Left ventricle myocardium inferior (tissue), 1 donor: ENCODE results near the gene UBN2. TPM values are rescaled to one million over a fixed set of nuclear protein-coding genes. Genes with fewer than 3 reads are reported as not detected.
"Not testable (repeated sequence)": the region's sequence is repeated elsewhere in the genome, so short reads cannot be mapped to it uniquely, and the experiment has no call there.

ENCODE experiments used
- DNase-seq: peaks from one replicate; pipeline ENCODE4 v3.0.0-alpha.2; 2020
- H3K27ac ChIP-seq: fragments of 200-600 bp; replicated peaks from 2 replicates; pipeline ENCODE4 v1.8.0; 2021
- H3K27me3 ChIP-seq: fragments of 200-600 bp; 2 replicates; pipeline ENCODE4 v1.8.0; 2021; ENCODE audit warnings: low read depth
- H3K36me3 ChIP-seq: fragments of 200-600 bp; 2 replicates; pipeline ENCODE4 v1.8.0; 2021
- H3K4me1 ChIP-seq: fragments of 200-600 bp; 2 replicates; pipeline ENCODE4 v1.8.0; 2021
- H3K4me3 ChIP-seq: fragments of 200-600 bp; 2 replicates; pipeline ENCODE4 v1.8.0; 2021; ENCODE audit warnings: mild to moderate bottlenecking, moderate library complexity
- H3K9me3 ChIP-seq: fragments of 200-600 bp; replicated peaks from 2 replicates; pipeline ENCODE4 v1.8.0; 2021
- intact Hi-C: fragments of 100-400 bp; cut with micrococcal nuclease; formaldehyde crosslinking; loops from one replicate; pipeline ENCODE4 v1.11.0; 2022
- total RNA-seq: library from RNA; stranded (reverse); fragmentation: NEBNext Ultra II Directional; extraction: Animal tissue kit (Norgen Biotek cat#: 25700); gene quantifications from one replicate; pipeline ENCODE4 v1.2.1, GENCODE V29; 2021
- TF ChIP-seq, protein P1 (sequence below): fragments of 200-600 bp; IDR thresholded peaks from 2 replicates; pipeline ENCODE4 v1.8.0; 2021; ENCODE audit warnings: antibody characterized with exemption, mild to moderate bottlenecking, borderline replicate concordance
- donor health status: DM: no; HTN: yes; CAD: no; lungs with severe emphysema.

Gene UBN2
- total RNA-seq, 1 donor from 2014 or later: 14.4 TPM

DNA sequence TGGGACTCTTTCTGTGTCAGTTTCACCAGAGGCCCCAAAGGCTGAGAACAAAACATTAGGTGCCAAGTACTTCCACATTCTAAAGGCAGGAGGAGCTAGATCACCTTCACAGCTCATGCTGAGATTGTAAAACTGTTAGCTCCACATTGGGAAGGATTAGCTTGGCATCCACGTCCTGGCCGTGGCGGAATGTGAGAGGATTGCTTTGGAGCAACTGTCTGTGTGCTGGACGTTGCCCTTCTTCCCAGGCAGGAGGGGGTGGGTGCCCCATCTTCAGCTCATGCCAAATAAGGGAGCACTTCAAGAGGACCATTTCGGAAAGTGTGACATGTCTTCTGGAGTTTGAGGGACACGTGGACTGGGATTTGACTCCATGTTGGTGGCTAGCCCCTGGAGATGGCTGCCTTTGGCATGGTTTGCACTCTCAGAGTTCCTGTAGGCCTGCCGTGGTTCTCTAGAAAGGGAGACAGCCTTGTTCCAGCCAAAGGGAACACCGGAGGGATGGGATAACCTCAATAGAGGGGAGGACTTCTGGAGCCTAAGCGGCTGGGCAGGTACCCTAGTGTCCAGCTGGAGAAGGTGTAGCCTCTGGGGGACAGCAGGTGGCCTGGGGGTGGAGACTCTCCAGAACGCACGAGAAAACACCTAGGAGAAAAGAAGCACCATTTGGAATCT lies 90.2 kb downstream of the UBN2 start:
- no peak overlapping the region for H3K4me3 ChIP-seq
- no peaks in the 10 kb centered on the region for H3K4me1 ChIP-seq
- H3K27ac ChIP-seq: no peak overlapping the region
- TF ChIP-seq, protein P1, sequence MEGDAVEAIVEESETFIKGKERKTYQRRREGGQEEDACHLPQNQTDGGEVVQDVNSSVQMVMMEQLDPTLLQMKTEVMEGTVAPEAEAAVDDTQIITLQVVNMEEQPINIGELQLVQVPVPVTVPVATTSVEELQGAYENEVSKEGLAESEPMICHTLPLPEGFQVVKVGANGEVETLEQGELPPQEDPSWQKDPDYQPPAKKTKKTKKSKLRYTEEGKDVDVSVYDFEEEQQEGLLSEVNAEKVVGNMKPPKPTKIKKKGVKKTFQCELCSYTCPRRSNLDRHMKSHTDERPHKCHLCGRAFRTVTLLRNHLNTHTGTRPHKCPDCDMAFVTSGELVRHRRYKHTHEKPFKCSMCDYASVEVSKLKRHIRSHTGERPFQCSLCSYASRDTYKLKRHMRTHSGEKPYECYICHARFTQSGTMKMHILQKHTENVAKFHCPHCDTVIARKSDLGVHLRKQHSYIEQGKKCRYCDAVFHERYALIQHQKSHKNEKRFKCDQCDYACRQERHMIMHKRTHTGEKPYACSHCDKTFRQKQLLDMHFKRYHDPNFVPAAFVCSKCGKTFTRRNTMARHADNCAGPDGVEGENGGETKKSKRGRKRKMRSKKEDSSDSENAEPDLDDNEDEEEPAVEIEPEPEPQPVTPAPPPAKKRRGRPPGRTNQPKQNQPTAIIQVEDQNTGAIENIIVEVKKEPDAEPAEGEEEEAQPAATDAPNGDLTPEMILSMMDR: no peak
- H3K27me3 ChIP-seq: no peaks in the 10 kb centered on the region
- DNase-seq: no peak
- H3K36me3 ChIP-seq: no peaks in the 10 kb centered on the region
- H3K9me3 ChIP-seq: no peaks in the 10 kb centered on the region
- intact Hi-C loops: no loop called here

DNA sequence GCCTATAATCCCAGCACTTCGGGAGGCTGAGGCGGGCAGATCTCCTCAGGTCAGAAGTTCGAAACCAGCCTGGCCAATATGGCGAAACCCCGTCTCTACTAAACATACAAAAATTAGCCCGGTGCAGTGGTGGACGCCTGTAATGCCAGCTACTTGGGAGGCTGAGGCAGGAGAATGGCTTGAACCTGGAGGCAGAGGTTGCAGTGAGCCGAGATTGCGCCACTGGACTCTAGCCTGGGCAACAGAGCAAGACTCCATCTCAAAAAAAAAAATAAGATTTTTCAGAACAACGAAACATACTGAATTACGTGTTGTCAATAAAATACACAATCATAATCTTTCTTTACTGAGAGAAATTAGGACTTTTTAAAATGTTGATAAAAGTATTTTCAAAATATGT lies 93.7 kb downstream of the UBN2 start:
- H3K4me1 ChIP-seq, H3K27ac ChIP-seq, H3K27me3 ChIP-seq, DNase-seq, intact Hi-C loops, H3K36me3 ChIP-seq, H3K9me3 ChIP-seq, H3K4me3 ChIP-seq: not testable (repeated sequence)

DNA sequence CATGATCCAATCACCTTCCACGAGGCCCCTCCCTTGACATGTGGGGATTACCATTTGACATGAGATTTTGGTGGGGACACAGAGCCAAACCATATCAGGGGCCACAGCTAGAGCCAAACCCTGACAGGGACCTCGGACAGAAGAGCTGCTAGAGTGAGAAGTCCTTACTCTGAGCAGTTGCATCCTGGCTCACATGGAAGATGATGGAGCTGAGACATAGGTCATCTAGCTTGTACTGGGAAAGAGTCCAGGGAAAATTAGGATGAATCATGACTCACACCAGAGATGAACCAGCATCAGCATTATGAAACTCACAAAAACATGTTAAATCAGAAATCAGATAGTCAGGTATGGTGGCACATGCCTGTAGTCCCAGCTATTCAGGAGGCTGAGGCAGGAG lies 97.3 kb downstream of the UBN2 start:
- Histone ChIP-seq H3K27ac (no peak overlapping the region), H3K4me1 (no peaks in the 10 kb centered on the region)

DNA sequence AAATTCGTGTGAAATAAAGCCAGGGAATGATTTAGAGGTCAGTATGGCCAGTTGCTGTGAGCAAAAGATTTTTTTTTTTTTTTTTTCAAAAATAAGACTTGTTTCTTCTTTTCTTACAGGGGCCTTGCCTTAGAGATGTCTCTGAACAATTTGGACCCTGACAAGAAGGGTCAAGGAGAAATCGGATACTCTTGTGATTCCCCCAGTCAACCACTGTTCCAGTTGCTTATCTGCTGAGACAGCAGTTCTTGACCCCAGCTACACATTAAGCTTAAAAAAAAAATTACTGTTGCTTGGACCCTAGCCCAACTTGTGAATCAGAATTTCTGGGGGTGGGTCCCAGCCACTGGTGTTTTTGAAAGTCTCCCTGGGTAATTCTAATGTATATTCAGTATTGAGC lies 98.1 kb downstream of the UBN2 start:
- no peaks in the 10 kb centered on the region for H3K36me3 ChIP-seq
- intact Hi-C loops: no loop called here
- H3K4me1 ChIP-seq: no peaks in the 10 kb centered on the region
- no peaks in the 10 kb centered on the region for H3K9me3 ChIP-seq
- H3K4me3 ChIP-seq: no peak overlapping the region
- no peaks in the 10 kb centered on the region for H3K27me3 ChIP-seq
- TF ChIP-seq, protein P1: no peak
- no peak for DNase-seq
- H3K27ac ChIP-seq: no peak overlapping the region

More for the DNA sequence above, 97.3 kb downstream of the UBN2 start:
- Histone ChIP-seq H3K4me3 (no peak overlapping the region), H3K27me3 (no peaks in the 10 kb centered on the region), H3K9me3 (no peaks in the 10 kb centered on the region), H3K36me3 (no peaks in the 10 kb centered on the region)
- TF ChIP-seq, protein P1: no peak
- no peak for DNase-seq
- intact Hi-C loops: no loop called here

DNA sequence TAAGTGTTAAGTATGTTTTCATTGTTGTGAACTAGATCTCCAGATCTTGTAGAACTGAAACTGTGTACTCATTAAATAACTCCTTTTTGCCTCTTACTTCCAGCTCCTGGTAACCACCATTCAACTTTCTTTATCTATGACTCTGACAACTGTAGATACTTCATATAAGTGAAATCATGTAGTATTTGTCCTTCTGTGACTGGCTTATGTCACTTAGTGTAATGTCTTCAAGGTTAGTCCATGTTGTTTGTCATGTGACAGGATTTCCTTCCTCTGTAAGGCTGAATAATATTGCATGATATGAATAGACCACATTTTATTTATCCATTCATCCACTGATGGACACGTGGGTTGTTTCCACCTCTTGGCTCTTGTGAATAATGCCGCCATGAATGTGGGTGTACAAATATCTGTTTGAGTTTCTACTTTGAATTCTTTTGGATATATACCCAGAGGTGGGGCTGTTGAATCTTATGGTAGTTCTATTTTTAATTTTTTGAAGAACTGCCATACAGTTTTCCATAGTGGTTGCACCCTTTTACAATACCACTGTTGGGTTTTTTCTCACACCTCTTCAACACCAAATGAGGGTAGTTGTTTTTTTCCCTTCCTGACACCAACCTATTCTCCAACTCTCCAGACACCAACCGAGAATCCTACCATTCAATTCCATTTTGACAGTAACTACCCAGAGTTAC lies 99.4 kb downstream of the UBN2 start:
- Histone ChIP-seq H3K4me3 (no peak overlapping the region), H3K27me3 (no peaks in the 10 kb centered on the region), H3K9me3 (no peaks in the 10 kb centered on the region), H3K27ac (no peak overlapping the region), H3K36me3 (no peaks in the 10 kb centered on the region), H3K4me1 (no peaks in the 10 kb centered on the region)
- DNase-seq: no peak
- intact Hi-C loops: no loop called here
- TF ChIP-seq, protein P1: no peak

DNA sequence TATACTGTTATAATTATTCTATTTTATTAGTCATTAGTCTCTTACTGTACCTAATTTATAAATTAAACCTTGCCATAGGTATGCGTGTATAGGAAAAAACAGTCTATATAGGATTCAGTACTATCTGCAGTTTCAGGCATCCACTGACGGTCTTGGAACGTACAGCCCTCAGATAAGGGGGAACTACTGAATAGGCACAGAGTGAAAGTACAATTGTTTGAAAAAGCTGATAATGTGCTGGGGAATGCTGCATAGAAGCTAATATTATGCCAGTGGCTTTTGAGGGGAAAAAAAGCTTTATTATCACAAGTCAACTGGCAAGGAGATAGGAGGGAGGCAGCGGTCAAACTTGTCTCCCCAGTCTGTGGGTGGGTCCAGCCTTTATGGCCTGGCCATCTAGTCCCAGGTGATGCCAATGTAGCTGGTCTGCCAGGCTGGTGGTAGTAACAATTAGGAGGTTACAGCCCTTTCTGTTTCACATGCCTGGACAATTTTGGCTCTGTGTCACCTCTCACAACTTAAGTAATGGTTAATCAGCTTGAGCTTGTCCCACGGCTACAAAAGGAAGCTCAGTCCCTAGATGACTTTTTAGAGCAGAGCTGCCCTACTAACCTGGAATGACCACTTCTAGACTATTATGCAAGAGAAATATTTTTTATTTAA lies 101.8 kb downstream of the UBN2 start:
- no peak for DNase-seq
- no peaks in the 10 kb centered on the region for H3K36me3 ChIP-seq
- intact Hi-C loops: no loop called here
- no peaks in the 10 kb centered on the region for H3K4me1 ChIP-seq
- H3K27ac ChIP-seq: no peak overlapping the region
- TF ChIP-seq, protein P1: no peak
- H3K9me3 ChIP-seq: no peaks in the 10 kb centered on the region
- no peak overlapping the region for H3K4me3 ChIP-seq
- H3K27me3 ChIP-seq: no peaks in the 10 kb centered on the region

DNA sequence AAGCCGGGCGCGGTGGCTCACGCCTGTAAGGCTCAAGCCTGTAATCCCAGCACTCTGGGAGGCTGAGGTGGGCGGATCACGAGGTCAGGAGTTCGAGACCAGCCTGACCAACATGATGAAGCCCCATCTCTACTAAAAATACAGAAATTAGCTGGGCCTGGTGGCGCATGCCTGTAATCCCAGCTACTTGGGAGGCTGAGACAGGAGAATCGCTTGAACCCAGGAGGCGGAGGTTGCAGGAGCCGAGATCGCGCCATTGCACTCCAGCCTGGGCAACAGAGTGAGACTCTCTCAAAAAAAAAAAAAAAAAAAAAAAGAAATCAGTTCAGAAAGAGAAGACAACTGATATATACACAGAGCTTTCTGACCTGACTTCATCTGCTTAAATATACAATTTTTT lies 102.4 kb downstream of the UBN2 start:
- H3K9me3 ChIP-seq, DNase-seq, H3K36me3 ChIP-seq, H3K27me3 ChIP-seq, H3K4me3 ChIP-seq, H3K27ac ChIP-seq, H3K4me1 ChIP-seq, intact Hi-C loops: not testable (repeated sequence)
